Measurements from ENCODE around the gene DENND1C.

Gene DENND1C

DNA sequence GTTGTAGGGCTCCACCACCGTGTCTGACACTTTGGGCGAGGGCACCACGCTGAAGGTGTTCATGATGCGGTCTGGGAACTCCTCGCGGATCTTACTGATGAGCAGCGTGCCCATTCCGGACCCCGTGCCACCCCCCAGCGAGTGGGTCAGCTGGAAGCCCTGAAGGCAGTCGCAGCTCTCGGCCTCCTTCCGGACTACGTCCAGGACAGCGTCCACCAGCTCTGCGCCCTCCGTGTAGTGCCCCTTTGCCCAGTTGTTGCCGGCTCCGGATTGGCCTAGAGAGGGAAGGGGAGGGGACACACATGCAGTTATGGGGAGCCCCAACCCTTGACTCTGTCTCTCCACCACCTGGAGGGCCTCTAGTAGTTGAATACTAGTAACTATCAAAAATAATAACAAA, 14.4 kb upstream of the DENND1C start:
- no peak overlapping the region for H3K4me3 ChIP-seq (ENCODE audit: low read depth, low read length)
- in situ Hi-C loops (cut with HindIII; ENCODE audit: low sequenced_read_pairs), result no loop called here
- no peak for DNase-seq (ENCODE audit: low read depth)
- TF ChIP-seq, protein P1, sequence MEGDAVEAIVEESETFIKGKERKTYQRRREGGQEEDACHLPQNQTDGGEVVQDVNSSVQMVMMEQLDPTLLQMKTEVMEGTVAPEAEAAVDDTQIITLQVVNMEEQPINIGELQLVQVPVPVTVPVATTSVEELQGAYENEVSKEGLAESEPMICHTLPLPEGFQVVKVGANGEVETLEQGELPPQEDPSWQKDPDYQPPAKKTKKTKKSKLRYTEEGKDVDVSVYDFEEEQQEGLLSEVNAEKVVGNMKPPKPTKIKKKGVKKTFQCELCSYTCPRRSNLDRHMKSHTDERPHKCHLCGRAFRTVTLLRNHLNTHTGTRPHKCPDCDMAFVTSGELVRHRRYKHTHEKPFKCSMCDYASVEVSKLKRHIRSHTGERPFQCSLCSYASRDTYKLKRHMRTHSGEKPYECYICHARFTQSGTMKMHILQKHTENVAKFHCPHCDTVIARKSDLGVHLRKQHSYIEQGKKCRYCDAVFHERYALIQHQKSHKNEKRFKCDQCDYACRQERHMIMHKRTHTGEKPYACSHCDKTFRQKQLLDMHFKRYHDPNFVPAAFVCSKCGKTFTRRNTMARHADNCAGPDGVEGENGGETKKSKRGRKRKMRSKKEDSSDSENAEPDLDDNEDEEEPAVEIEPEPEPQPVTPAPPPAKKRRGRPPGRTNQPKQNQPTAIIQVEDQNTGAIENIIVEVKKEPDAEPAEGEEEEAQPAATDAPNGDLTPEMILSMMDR (IDR thresholded peaks at IDR 0.05; ENCODE audit: low read depth, low read length, missing control alignments), result no peak

DNA sequence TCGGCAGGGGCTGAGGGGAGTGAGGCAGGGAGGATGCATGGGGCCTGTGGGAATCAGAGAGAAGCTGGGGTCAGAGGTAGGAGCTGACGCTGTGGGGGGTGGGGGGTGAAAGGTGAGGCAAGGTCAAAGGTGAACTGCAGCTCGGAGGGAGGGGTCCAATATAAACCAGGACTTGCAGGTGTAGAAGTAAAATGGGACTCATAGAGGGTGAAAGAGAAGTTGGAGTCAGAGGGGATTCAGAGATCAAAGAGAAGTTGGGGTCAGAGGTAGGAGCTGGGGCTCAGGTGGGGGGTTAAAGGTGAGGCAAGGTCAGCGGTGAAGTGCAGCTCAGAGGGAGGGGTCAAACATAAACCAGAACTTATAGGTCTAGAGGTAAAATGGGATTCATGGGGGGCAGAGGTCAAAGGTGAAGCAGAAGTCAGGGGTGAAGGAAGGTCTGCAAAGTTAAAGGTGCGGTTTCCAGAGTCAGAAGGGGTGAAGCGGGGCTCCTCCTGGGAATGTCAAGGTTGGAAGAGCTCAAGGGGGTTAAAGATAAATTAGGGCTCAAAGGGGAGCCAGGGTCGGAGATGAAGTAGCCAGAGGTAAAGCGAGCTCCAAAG, 12.9 kb upstream of the DENND1C start:
- TF ChIP-seq, protein P1 (IDR thresholded peaks at IDR 0.05; ENCODE audit: low read depth, low read length, missing control alignments), result no peak
- H3K4me3 ChIP-seq (ENCODE audit: low read depth, low read length), result no peak overlapping the region
- no peak for DNase-seq (ENCODE audit: low read depth)
- in situ Hi-C loops (cut with HindIII; ENCODE audit: low sequenced_read_pairs), result no loop called here

DNA sequence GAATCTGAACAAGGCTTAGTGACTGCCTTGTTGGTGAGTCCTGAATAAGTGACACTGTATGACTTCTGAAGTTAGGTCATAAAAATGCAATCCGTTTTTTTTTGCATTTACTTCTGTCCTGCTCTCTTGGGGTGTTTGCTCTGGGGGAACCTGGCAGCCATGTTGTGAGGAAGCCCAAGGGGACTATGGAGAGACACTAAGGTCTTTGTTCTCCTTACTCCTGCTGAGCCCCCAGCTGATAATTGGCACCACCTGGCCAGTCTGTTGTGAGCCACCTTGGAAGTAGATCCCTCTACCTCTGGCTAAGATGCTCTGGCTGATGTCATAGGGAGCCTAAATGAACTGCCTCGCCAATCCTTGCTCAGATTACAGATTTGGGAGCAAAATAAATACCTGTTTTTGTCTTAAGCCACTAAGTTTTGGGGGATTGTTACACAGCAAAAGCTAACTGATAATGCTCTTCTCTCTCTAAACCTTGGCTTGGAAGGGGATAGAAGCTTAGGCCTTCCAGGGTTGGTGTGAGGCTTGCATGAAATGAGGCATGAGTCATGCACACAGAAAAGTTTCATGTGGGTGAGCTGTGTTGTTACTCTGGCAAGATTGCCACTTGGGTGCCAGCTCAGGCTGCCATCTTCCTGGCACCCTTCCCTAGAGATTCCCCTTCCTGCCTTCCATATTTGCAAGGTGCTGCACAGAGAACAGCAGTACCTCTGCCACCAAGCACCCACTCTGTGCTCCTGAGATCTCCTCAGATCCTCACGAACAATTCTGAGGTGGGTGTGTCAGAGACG, 10.4 kb upstream of the DENND1C start:
- TF ChIP-seq, protein P1 (IDR thresholded peaks at IDR 0.05; ENCODE audit: low read depth, low read length, missing control alignments), result no peak
- no peak overlapping the region for H3K4me3 ChIP-seq (ENCODE audit: low read depth, low read length)
- in situ Hi-C loops (cut with HindIII; ENCODE audit: low sequenced_read_pairs), result no loop called here
- no peak for DNase-seq (ENCODE audit: low read depth)

DNA sequence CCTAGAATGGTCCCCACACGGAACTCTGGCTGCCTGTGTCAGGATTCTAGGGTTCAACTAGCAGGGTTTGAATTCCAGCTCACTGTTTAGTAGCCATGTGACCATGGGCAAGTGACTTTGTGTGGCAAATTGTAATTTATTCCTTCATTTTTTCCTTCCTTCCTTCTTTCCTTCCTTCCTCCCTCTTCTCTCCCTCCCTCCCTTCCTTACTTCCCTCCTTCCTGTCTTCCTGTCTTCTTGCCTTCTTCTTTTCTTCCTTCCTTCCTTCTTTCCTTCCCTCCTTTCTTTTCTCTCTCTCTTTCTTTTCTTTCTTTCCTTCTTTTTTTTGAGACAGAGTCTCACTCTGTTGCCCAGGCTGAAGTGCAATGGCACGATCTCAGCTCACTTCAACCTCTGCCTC, 8.5 kb upstream of the DENND1C start:
- in situ Hi-C loops (cut with HindIII; ENCODE audit: low sequenced_read_pairs), result no loop called here
- no peak overlapping the region for H3K4me3 ChIP-seq (ENCODE audit: low read depth, low read length)
- TF ChIP-seq, protein P1 (IDR thresholded peaks at IDR 0.05; ENCODE audit: low read depth, low read length, missing control alignments), result no peak
- DNase-seq (ENCODE audit: low read depth), result no peak

DNA sequence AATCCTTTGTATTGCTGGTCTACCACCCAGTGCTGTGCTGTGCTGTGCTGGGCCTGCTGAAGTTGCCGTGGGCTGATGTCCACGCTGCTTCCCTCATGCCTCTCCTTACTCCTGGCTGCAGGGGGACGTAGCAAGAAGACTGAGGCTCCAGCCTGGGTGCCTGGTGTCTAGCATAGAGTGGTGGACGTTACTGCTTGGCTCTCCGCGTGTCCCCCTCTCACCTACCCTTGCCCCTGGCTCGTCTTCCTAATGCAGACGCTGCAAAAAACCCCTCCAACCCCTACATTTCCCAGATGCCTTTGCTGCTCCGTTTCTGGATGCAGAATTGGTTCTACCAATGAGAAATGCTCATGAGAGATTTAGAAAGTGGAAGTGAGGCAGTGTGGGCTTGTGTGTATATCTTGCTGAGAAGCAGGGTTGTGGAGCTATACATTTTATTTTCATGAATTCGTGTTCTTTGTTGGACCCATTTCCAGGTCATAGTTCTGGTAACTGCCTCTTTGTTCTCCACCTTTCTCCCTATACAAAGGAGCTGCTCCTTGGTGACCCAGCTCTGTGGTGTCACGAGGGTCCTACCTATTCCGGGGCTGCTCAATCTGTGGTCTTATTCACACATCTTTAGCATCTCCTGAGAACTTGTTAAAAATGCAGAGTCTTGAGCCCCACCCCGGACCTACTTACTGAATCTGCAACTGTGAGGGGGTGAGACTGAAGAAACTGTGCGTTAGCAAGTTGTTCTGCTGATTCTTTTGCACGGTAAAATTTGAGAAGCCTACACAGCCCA, 7.9 kb upstream of the DENND1C start:
- no peak for DNase-seq (ENCODE audit: low read depth)
- in situ Hi-C loops (cut with HindIII; ENCODE audit: low sequenced_read_pairs), result no loop called here
- TF ChIP-seq, protein P1 (IDR thresholded peaks at IDR 0.05; ENCODE audit: low read depth, low read length, missing control alignments), result no peak
- no peak overlapping the region for H3K4me3 ChIP-seq (ENCODE audit: low read depth, low read length)

DNA sequence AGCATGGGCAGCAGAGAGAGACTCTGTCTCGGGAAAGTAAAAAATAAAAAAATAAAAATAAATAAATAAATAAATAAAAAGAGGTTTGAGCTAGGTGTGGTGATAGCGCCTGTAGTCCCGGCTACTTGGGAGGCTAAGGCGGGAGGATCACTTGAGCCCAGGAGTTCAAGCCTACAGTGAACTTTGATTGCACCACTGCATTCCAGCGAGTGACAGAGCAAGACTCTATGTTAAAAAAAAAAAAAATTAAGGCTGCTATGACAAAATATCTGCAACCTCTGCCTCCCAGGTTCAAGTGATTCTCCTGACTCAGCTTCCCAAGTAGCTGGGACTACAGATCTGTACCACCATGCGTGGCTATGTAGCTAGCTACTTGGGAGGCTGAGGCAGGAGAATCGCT, 3.2 kb upstream of the DENND1C start:
- in situ Hi-C loops (cut with HindIII; ENCODE audit: low sequenced_read_pairs), result no loop called here
- no peak for DNase-seq (ENCODE audit: low read depth)
- TF ChIP-seq, protein P1 (IDR thresholded peaks at IDR 0.05; ENCODE audit: low read depth, low read length, missing control alignments), result no peak
- H3K4me3 ChIP-seq (ENCODE audit: low read depth, low read length), result no peak overlapping the region

All from astrocyte of the cerebellum (primary cell).